H1 (cell line): ENCODE results near the gene MSI1. TPM values are rescaled to one million over a fixed set of nuclear protein-coding genes. Genes with fewer than 3 reads are reported as not detected.

ENCODE experiments used
- CTCF ChIA-PET: fragments of 300-600 bp; sonication (Branson Sonifier 250); formaldehyde crosslinking; loops from one replicate; lab custom pipeline; 2021; ENCODE audit not compliant: partially characterized antibody; lab: Charles Lee
- POLR2A ChIA-PET: fragments of 300-600 bp; sonication (Branson Sonifier 250); formaldehyde crosslinking; loops from one replicate; lab custom pipeline; 2021; ENCODE audit warnings: inconsistent platforms; ENCODE audit not compliant: partially characterized antibody; lab: Charles Lee
- DNase-seq, 2 experiments: peaks; one replicate each; pipeline versions ENCODE4 v3.0.0 to v3.0.0-alpha.2; 2010 to 2022; ENCODE audit warnings: low spot score in 2 of 2, low read depth in 1 of 2, mixed read lengths in 1 of 2
- FAIRE-seq: peaks from 2 replicates; lab custom pipeline; 2011; peaks lifted over from hg19 to GRCh38; lab: Jason Lieb, UNC
- H2AFZ ChIP-seq: 2 replicates; pipeline ENCODE4 v1.8.1; 2012; ENCODE audit warnings: low read length, inconsistent platforms
- H2AK5ac ChIP-seq: 2 replicates; pipeline ENCODE4 v1.6.1; 2013; ENCODE audit warnings: low read depth, low read length
- H2BK120ac ChIP-seq: replicated peaks from 2 replicates; pipeline ENCODE3; 2013; ENCODE audit warnings: low read depth, low read length, inconsistent platforms
- H2BK12ac ChIP-seq: 2 replicates; pipeline ENCODE4 v1.6.1; 2013; ENCODE audit warnings: low read depth, low read length
- H2BK15ac ChIP-seq: 2 replicates; pipeline ENCODE4 v1.6.1; 2013; ENCODE audit warnings: low read length
- H2BK20ac ChIP-seq: 2 replicates; pipeline ENCODE4 v1.6.1; 2013; ENCODE audit warnings: low read length
- H2BK5ac ChIP-seq: 2 replicates; pipeline ENCODE4 v1.6.1; 2013; ENCODE audit warnings: low read depth, low read length
- H3K14ac ChIP-seq: 2 replicates; pipeline ENCODE4 v1.6.1; 2013; ENCODE audit warnings: inconsistent platforms; ENCODE audit not compliant: insufficient read length
- H3K18ac ChIP-seq: 2 replicates; pipeline ENCODE4 v1.6.1; 2013; ENCODE audit warnings: low read length; ENCODE audit errors: extremely low read depth
- H3K23ac ChIP-seq: 2 replicates; pipeline ENCODE4 v1.6.1; 2013; ENCODE audit warnings: inconsistent platforms; ENCODE audit not compliant: insufficient read length
- H3K23me2 ChIP-seq: 2 replicates; pipeline ENCODE4 v1.6.1; 2013; ENCODE audit warnings: low read depth, low read length
- H3K27ac ChIP-seq: 2 replicates; pipeline ENCODE4 v1.6.1; 2011; ENCODE audit warnings: low read depth, low read length, inconsistent platforms
- H3K27me3 ChIP-seq, 4 experiments: replicated peaks in 1 of 4; 1 replicate in 1 of 4; 2 replicates in 3 of 4; pipeline versions ENCODE4 v1.6.1 to v1.8.1; 2011 to 2013; ENCODE audit warnings: low read length in 3 of 4, mild to moderate bottlenecking in 3 of 4, inconsistent platforms in 2 of 4, mixed read lengths in 2 of 4, moderate library complexity in 1 of 4; ENCODE audit not compliant: control insufficient read depth in 3 of 4, insufficient read depth in 3 of 4; ENCODE audit errors: extremely low read depth in 1 of 4
- H3K36me3 ChIP-seq, 4 experiments: 2 replicates each; pipeline versions ENCODE4 v1.6.1 to v1.8.1; 2011 to 2013; ENCODE audit warnings: mild to moderate bottlenecking in 4 of 4, low read length in 3 of 4, moderate library complexity in 2 of 4, control low read depth in 1 of 4, inconsistent platforms in 1 of 4; ENCODE audit not compliant: insufficient read depth in 4 of 4, control insufficient read depth in 2 of 4
- H3K4ac ChIP-seq: replicated peaks from 2 replicates; pipeline ENCODE3; 2013; ENCODE audit warnings: low read length, low read depth, mixed read lengths, inconsistent platforms; ENCODE audit not compliant: insufficient read length
- H3K4me1 ChIP-seq, 4 experiments: replicated peaks in 1 of 4; 1 replicate in 1 of 4; 2 replicates in 3 of 4; pipeline versions ENCODE4 v1.6.1 to v1.8.1; 2011 to 2013; ENCODE audit warnings: low read length in 3 of 4, inconsistent platforms in 2 of 4, mixed read lengths in 1 of 4; ENCODE audit not compliant: insufficient read depth in 4 of 4, control insufficient read depth in 3 of 4
- H3K4me2 ChIP-seq, 2 experiments: 2 replicates each; pipeline versions ENCODE4 v1.6.1 to v1.8.1; 2011 to 2013; ENCODE audit warnings: low read depth in 2 of 2, low read length in 2 of 2, control low read depth in 1 of 2, inconsistent platforms in 1 of 2, mild to moderate bottlenecking in 1 of 2; ENCODE audit not compliant: insufficient read depth in 1 of 2
- H3K4me3 ChIP-seq, 4 experiments: fragments of 200-600, 300-600 bp in 1 of 4; sonication (generic), shearing (Covaris generic), sonication (Bioruptor Twin) in 1 of 4; 2 replicates each; pipeline versions ENCODE4 v1.5.1 to v1.8.1; 2011 to 2016; ENCODE audit warnings: low read length in 4 of 4, low read depth in 3 of 4, control low read depth in 2 of 4, inconsistent platforms in 2 of 4, mild to moderate bottlenecking in 2 of 4, mixed read lengths in 1 of 4, moderate library complexity in 1 of 4; ENCODE audit not compliant: insufficient read depth in 2 of 4; ENCODE audit errors: extremely low read depth in 1 of 4
- H3K56ac ChIP-seq: replicated peaks from 2 replicates; pipeline ENCODE3; 2013; ENCODE audit warnings: low read depth, mild to moderate bottlenecking, mixed read lengths, low read length, inconsistent platforms; ENCODE audit not compliant: insufficient read length
- H3K79me1 ChIP-seq: 2 replicates; pipeline ENCODE4 v1.6.1; 2013; ENCODE audit warnings: low read depth, low read length, control low read depth
- H3K79me2 ChIP-seq, 2 experiments: 2 replicates each; pipeline versions ENCODE4 v1.6.1 to v1.8.1; 2012 to 2013; ENCODE audit warnings: low read length in 2 of 2, mild to moderate bottlenecking in 2 of 2, inconsistent platforms in 1 of 2; ENCODE audit not compliant: insufficient read depth in 2 of 2, control insufficient read depth in 1 of 2
- H3K9ac ChIP-seq, 4 experiments: replicated peaks in 1 of 4; 1 replicate in 1 of 4; 2 replicates in 3 of 4; pipeline versions ENCODE4 v1.6.1 to v1.8.1; 2011 to 2013; ENCODE audit warnings: low read depth in 3 of 4, low read length in 3 of 4, control low read depth in 2 of 4, mild to moderate bottlenecking in 2 of 4, moderate library complexity in 2 of 4, inconsistent platforms in 1 of 4; ENCODE audit errors: extremely low read depth in 1 of 4
- H3K9me3 ChIP-seq, 2 experiments: 2 replicates each; pipeline versions ENCODE4 v1.6.1 to v1.8.1; 2012 to 2013; ENCODE audit warnings: mild to moderate bottlenecking in 2 of 2, moderate library complexity in 2 of 2, control low read depth in 1 of 2, inconsistent platforms in 1 of 2, low read depth in 1 of 2, low read length in 1 of 2, mixed read lengths in 1 of 2; ENCODE audit not compliant: insufficient read depth in 2 of 2
- H4K20me1 ChIP-seq, 2 experiments: replicated peaks in 1 of 2; 2 replicates each; pipeline versions ENCODE3 to v1.8.1; 2011 to 2013; ENCODE audit warnings: inconsistent platforms in 2 of 2, low read length in 2 of 2, mild to moderate bottlenecking in 1 of 2; ENCODE audit not compliant: insufficient read depth in 2 of 2, control insufficient read depth in 1 of 2
- H4K5ac ChIP-seq: 2 replicates; pipeline ENCODE4 v1.6.1; 2013; ENCODE audit warnings: low read length, low read depth, mixed read lengths, inconsistent platforms; ENCODE audit not compliant: insufficient read length
- H4K8ac ChIP-seq: 2 replicates; pipeline ENCODE4 v1.8.0; 2013; ENCODE audit warnings: mild to moderate bottlenecking, moderate library complexity, low read length, inconsistent platforms; ENCODE audit not compliant: insufficient read depth; ENCODE audit errors: extremely low read depth
- H4K91ac ChIP-seq: replicated peaks from 2 replicates; pipeline ENCODE3; 2013; ENCODE audit warnings: low read length, mixed read lengths, inconsistent platforms; ENCODE audit not compliant: insufficient read length
- BCL11A ChIP-seq, 2 experiments: IDR thresholded peaks; one replicate each; pipeline ENCODE4 v1.6.1; 2011; ENCODE audit warnings: low read depth in 2 of 2, low read length in 2 of 2, mild to moderate bottlenecking in 2 of 2
- EGR1 ChIP-seq: IDR thresholded peaks from 2 replicates; pipeline ENCODE4 v1.6.1; 2011; ENCODE audit warnings: low read depth, low read length, borderline replicate concordance
- POLR2AphosphoS5 ChIP-seq: IDR thresholded peaks from 2 replicates; pipeline ENCODE4 v1.6.1; 2011; ENCODE audit warnings: low read depth, low read length
- SUZ12 ChIP-seq: fragments of 200-600 bp; sonication (generic); IDR thresholded peaks from 2 replicates; pipeline ENCODE4 v1.6.1; 2012; ENCODE audit warnings: mild to moderate bottlenecking, inconsistent platforms, low read length, moderate library complexity, mixed read lengths
- WGBS, 2 experiments: shearing (Covaris generic) in 1 of 2; methylation state at CpG; one replicate each; pipeline versions ENCODE4 v1.1.6 to v1.1.7; 2013 to 2015; ENCODE audit warnings: low lambda C conversion rate in 2 of 2, mixed read lengths in 2 of 2, inconsistent platforms in 1 of 2, low coverage in 1 of 2, missing lambda C conversion rate in 1 of 2; ENCODE audit not compliant: insufficient replicate concordance in 2 of 2, insufficient coverage in 1 of 2, insufficient read length in 1 of 2; ENCODE audit errors: extremely low coverage in 1 of 2, missing lambda C conversion rate in 1 of 2; 5-methylcytosine and 5-hydroxymethylcytosine counted together
- polyA plus RNA-seq, 7 experiments: library from polyadenylated mRNA; depleted of rRNA in 3 of 7; stranded (reverse) in 5 of 7; unstranded in 2 of 7; fragments of >200 nt in 5 of 7; fragments of 200-250 nt in 2 of 7; gene quantifications; 1 replicate in 5 of 7; 2 replicates in 1 of 7; 4 replicates in 1 of 7; pipeline versions ENCODE4 v1.2.1 to v1.2.3, GENCODE V29; 2011 to 2013; ENCODE audit warnings: missing spikeins in 2 of 7, mixed read lengths in 2 of 7
- total RNA-seq: library from RNA; stranded (reverse); fragmentation: NEBNext Ultra II Directional; extraction: Animal tissue kit (Norgen Biotek cat#: 25700); gene quantifications from 2 replicates; pipeline ENCODE4 v1.2.1, GENCODE V29; 2021
- TF ChIP-seq, protein P1 (sequence below): IDR thresholded peaks from 2 replicates; pipeline ENCODE4 v1.6.1; 2011; ENCODE audit warnings: low read length, improper control_type of control experiment

The MSI1 gene
- total and polyA plus RNA-seq, 2 of the 8 experiments (the other 6 are each of a cell fraction or from before 2014, with no cell fraction given), result 13.5 to 51.9 TPM

DNA sequence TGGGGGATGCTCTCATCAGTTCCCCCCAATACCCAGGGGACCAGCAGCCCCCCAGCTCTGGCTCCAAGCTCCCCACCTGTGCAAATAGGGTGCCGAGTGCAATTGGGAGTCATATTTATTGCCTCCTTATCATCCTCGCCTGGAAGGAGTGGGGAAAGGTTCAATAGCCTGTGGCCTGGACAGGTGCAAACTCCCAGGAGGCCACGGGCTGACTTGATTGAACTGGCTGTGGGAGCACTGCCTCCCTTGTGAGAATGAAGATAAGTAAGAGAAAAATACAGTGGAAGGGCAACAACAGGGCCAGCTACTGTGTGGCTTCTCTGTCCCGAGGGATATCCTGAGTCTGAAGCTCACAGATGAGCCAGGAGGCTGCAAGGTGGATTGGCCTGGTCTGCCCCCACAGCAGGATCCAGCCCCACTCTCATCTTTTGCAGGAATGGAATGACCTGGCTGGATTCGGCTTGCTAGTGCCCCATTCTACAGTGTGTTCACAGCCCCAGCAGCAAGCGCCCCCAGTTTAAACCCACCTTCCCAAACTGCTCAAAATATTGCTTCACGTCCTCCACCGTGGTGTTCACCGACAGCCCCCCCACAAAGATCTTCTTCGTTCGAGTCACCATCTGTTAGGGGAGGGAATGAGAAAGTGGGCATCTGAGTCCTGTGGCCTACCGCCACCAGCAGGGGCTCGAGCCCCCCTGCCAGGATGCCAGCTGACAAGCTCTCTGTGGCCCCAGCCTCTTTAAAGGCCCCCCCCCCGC is 6.3 kb downstream of the MSI1 start:
- Histone ChIP-seq H3K18ac (no peak overlapping the region; the same call in 1 of the 2 replicates), H2BK15ac (peak overlapping the region; percentile 53; the same call in 1 of the 2 replicates), H3K23ac (no peak overlapping the region), H3K4me2 (peak overlapping the region; percentile 57 to 83; a peak in 3 of 4 replicates), H4K91ac (no peak overlapping the region), H3K4ac (peak overlapping the region; percentile 4), H4K5ac (peak overlapping the region; percentile 57), H3K79me1 (peaks cover 7% of the 10 kb centered on the region; the same call in 1 of the 2 replicates), H4K20me1 (peaks cover 0 to 26% of the 10 kb centered on the region in 2 experiments), H3K27ac (peak overlapping the region; percentile 79), H3K14ac (peak overlapping the region; percentile 50), H4K8ac (no peak overlapping the region; the same call in 1 of the 2 replicates), H3K23me2 (peaks cover 7% of the 10 kb centered on the region), H2BK12ac (peak overlapping the region; percentile 68; the same call in 1 of the 2 replicates), H3K36me3 (peaks cover 8 to 52% (median 12%) of the 10 kb centered on the region in 4 experiments; a peak in 6 of 8 replicates), H2BK5ac (0 out of 2 replicates have a peak overlapping the region, but pooled peaks have one; percentile 63), H3K9me3 (no peaks in the 10 kb centered on the region), H3K4me1 (peaks cover 21 to 46% (median 37%) of the 10 kb centered on the region in 4 experiments), H2BK20ac (peak overlapping the region; percentile 72; the same call in 1 of the 2 replicates), H2AK5ac (peak overlapping the region; percentile 45; the same call in 1 of the 2 replicates), H3K4me3 (peak overlapping the region in 2 of 4 experiments; percentile 14 to 53; a peak in 4 of 8 replicates), H3K79me2 (peaks cover 0 to 30% of the 10 kb centered on the region in 2 experiments; a peak in 2 of 4 replicates), H2AFZ (no peak overlapping the region), H3K9ac (no peak overlapping the region; a peak in 1 of 7 replicates), H3K56ac (no peak overlapping the region), H2BK120ac (no peak overlapping the region), H3K27me3 (no peaks in the 10 kb centered on the region)
- WGBS, 2 experiments, result 82% methylated on average over 12 of the region's 14 CpGs; no CpG with 5 or more reads in 1 of the 2 experiments
- CTCF ChIA-PET, result interaction anchor here (1.3 to 12.5 kb wide), 8 partner anchors 19 to 83 kb away, joined by 3 to 310 read pairs (median 5); partner anchors contain the start of genes COX6A1 and TRIAP1
- no peak for DNase-seq
- POLR2A ChIA-PET, result interaction anchor here (1.1 to 9.2 kb wide), 12 partner anchors 10 to 90 kb away, joined by 3 to 78 read pairs (median 8); partner anchors contain the start of genes COX6A1, MSI1, RNU4-1 and RNU4-2
- FAIRE-seq, result no peak
- TF ChIP-seq BCL11A (IDR thresholded peaks at IDR 0.05; ENCODE audit: low read depth in 2 of 2, low read length in 2 of 2), result no peak
- no peak for TF ChIP-seq SUZ12
- 0 out of 2 replicates have a peak, but pooled peaks have one; percentile 18 for TF ChIP-seq POLR2AphosphoS5
- TF ChIP-seq, protein P1, sequence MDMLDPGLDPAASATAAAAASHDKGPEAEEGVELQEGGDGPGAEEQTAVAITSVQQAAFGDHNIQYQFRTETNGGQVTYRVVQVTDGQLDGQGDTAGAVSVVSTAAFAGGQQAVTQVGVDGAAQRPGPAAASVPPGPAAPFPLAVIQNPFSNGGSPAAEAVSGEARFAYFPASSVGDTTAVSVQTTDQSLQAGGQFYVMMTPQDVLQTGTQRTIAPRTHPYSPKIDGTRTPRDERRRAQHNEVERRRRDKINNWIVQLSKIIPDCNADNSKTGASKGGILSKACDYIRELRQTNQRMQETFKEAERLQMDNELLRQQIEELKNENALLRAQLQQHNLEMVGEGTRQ, result no peak
- no peak for TF ChIP-seq EGR1
